Neural crest cell (in vitro differentiated cells): ENCODE results near the gene FKBP2. TPM values are rescaled to one million over a fixed set of nuclear protein-coding genes. Genes with fewer than 3 reads are reported as not detected.
A peak's percentile ranks its signal among the peaks of the same experiment; 100 is the strongest.

Experiments
- DNase-seq: peaks from one replicate; pipeline ENCODE4 v3.0.0; 2021; ENCODE audit warnings: low read depth, mixed read lengths, low spot score
- H3K27ac Mint-ChIP-seq: one replicate; pipeline ENCODE4 v1.8.0; 2021; ENCODE audit warnings: mild to moderate bottlenecking, mixed read lengths; ENCODE audit not compliant: unreplicated experiment
- H3K27me3 Mint-ChIP-seq: 2 replicates; pipeline ENCODE4 v1.8.0; 2021; ENCODE audit warnings: low read depth, mild to moderate bottlenecking, mixed read lengths
- H3K36me3 Mint-ChIP-seq: 2 replicates; pipeline ENCODE4 v1.8.0; 2021; ENCODE audit warnings: low read depth, mild to moderate bottlenecking, mixed read lengths
- H3K4me1 Mint-ChIP-seq: 2 replicates; pipeline ENCODE4 v1.8.0; 2021; ENCODE audit warnings: mixed read lengths
- H3K4me3 Mint-ChIP-seq: one replicate; pipeline ENCODE4 v1.8.0; 2021; ENCODE audit warnings: mild to moderate bottlenecking, mixed read lengths
- H3K9me3 Mint-ChIP-seq: 2 replicates; pipeline ENCODE4 v1.8.0; 2021; ENCODE audit warnings: mixed read lengths
- CTCF ChIP-seq: fragments of 200-600 bp; sonication (generic); conservative IDR thresholded peaks from 2 replicates; pipeline ENCODE4 v1.5.0; 2021; ENCODE audit warnings: antibody characterized with exemption, mild to moderate bottlenecking
- total RNA-seq: library from RNA; stranded (reverse); gene quantifications from 2 replicates; pipeline ENCODE4 v1.2.1, GENCODE V29; 2021

FKBP2 gene
- total RNA-seq, 1 donor from 2014 or later = 29.2 TPM

- Mint-ChIP-seq H3K9me3 (no peaks in the 10 kb centered on the region), H3K4me1 (peaks cover 21% of the 10 kb centered on the region), H3K27ac (peak overlapping the region; percentile 96), H3K36me3 (peaks cover 3% of the 10 kb centered on the region), H3K27me3 (peaks cover 2% of the 10 kb centered on the region), H3K4me3 (peak overlapping the region; percentile 95)
- TF ChIP-seq CTCF = no peak
- no peak for DNase-seq
Measured at GRCh38 chr11:64241491-64242374, 838 bp downstream of the FKBP2 start.

GRCh38 chr11:64243236-64243854, 2.5 kb downstream of the FKBP2 start:
- DNase-seq = no peak
- TF ChIP-seq CTCF = no peak
- Mint-ChIP-seq H3K9me3 (no peaks in the 10 kb centered on the region), H3K36me3 (no peaks in the 10 kb centered on the region), H3K27me3 (peaks cover 5% of the 10 kb centered on the region), H3K27ac (no peak overlapping the region), H3K4me1 (peaks cover 28% of the 10 kb centered on the region), H3K4me3 (peak overlapping the region; percentile 95)

GRCh38 chr11:64244107-64244506, 3.2 kb downstream of the FKBP2 start:
- no peak for TF ChIP-seq CTCF
- no peaks in the 10 kb centered on the region for H3K36me3 Mint-ChIP-seq
- no peak for DNase-seq
- H3K27me3 Mint-ChIP-seq = peaks cover 5% of the 10 kb centered on the region
- no peaks in the 10 kb centered on the region for H3K9me3 Mint-ChIP-seq
- no peak overlapping the region for H3K27ac Mint-ChIP-seq
- H3K4me3 Mint-ChIP-seq = peak overlapping the region; percentile 95
- peaks cover 28% of the 10 kb centered on the region for H3K4me1 Mint-ChIP-seq

- Mint-ChIP-seq H3K27ac (no peak overlapping the region), H3K4me3 (peak overlapping the region; percentile 90), H3K36me3 (no peaks in the 10 kb centered on the region), H3K9me3 (no peaks in the 10 kb centered on the region), H3K4me1 (peaks cover 27% of the 10 kb centered on the region), H3K27me3 (peaks cover 5% of the 10 kb centered on the region)
- DNase-seq = no peak
- TF ChIP-seq CTCF = no peak
Measured at GRCh38 chr11:64244966-64245365, 4.1 kb downstream of the FKBP2 start.

GRCh38 chr11:64245401-64245796, 4.5 kb downstream of the FKBP2 start:
- Mint-ChIP-seq H3K27ac (no peak overlapping the region), H3K27me3 (peaks cover 5% of the 10 kb centered on the region), H3K36me3 (no peaks in the 10 kb centered on the region), H3K9me3 (no peaks in the 10 kb centered on the region), H3K4me3 (peak overlapping the region; percentile 90), H3K4me1 (peaks cover 24% of the 10 kb centered on the region)
- no peak for TF ChIP-seq CTCF
- DNase-seq = no peak
